Measurements from ENCODE around the gene DNMT3B.
"Not testable (repeated sequence)": the region's sequence is repeated elsewhere in the genome, so short reads cannot be mapped to it uniquely, and the experiment has no call there.

Gene DNMT3B

DNA sequence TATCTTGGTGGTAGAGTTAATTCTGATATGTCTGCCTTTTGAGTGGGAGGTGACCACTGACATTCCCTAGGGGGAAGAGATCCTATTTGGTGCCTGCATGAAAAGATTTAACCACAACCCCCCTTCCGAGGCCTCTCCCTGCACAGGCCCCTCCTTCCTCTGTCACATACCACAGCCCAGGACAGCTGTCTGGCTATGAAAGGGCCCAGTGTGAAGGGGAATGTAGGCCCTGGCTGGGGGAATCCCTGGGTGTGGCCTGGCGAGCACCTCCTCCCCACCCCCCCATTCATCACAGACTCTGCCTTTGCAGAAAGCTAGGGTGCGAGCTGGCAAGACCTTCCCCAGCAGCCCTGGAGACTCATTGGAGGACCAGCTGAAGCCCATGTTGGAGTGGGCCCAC is 30.1 kb downstream of the DNMT3B start:
- DNase-seq = no peak

DNA sequence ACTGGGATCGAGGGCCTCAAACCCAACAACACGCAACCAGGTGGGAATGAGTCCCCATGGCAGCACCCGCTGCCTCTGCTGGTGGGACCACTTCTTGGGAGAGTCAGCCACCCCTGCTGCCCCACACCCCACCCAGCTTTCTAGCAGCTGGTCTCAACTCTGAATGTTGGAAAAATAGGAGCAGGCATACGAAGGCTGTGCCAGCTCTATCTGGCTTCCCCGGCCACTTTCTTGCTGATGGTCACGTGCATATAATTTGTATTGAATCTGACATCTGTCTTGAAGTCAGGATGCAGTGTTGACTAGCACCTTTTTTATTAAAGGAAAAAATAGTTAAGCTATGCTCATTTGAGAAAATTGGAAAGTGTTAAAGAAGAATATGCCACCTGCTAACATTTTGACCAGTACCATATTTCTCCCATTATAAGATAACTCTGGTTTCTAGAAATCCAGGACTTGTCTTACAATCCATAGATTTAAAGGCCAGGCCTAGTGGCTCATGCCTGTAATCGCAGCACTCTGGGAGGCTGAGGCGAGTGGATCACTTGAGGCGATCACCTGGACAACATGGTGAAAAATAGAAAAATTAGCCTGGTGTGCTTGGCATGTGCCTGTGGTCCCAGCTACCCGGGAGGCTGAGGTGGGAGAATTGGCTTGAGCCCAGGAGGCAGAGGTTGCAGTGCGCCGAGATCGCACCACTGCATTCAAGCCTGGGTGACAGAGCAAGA is 30.7 kb downstream of the DNMT3B start:
- DNase-seq = no peak

DNA sequence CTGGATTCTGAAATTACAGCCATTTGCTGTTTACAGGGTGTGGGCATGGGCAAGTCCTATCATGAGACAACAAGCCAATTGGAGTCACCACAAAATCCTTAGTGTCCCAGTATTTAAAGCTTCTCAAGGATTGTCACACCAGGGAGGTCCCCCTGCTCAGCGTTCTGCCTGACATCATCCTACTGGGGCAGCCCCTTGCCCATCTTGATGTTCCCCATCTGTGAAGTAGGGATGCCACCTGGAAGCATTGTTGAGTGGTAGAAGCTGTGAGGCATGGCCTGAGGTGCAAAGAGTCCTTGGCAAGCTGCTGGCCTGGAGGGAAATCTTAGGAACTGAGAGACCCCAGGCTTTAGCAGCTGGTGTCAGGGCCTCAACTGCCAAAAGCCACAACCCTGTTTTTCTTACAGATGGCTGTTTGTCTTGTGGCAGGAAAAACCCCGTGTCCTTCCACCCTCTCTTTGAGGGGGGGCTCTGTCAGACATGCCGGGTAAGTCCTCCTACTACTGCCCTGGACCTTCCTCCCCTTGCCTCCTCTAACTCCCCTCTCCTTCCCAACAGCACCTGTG is 34.3 kb downstream of the DNMT3B start:
- no peak for DNase-seq

DNA sequence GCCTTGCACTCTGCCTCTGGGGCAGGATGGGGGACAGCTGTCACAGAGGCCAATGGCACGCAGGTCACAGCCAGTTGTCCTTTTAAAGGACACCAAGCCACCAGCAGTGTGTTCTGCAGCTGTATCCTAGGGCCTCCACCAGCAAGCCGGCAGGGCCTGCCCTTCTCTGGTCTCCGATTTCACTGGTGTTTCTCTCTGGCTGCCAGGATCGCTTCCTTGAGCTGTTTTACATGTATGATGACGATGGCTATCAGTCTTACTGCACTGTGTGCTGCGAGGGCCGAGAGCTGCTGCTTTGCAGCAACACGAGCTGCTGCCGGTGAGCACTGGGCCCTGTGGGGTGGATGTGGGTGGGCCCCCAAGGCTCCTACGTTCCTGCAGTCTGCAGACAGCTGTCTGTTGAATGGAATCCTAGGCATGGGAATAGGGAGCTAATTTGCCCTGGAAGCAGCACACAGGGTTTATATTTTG is 34.8 kb downstream of the DNMT3B start:
- no peak for DNase-seq

DNA sequence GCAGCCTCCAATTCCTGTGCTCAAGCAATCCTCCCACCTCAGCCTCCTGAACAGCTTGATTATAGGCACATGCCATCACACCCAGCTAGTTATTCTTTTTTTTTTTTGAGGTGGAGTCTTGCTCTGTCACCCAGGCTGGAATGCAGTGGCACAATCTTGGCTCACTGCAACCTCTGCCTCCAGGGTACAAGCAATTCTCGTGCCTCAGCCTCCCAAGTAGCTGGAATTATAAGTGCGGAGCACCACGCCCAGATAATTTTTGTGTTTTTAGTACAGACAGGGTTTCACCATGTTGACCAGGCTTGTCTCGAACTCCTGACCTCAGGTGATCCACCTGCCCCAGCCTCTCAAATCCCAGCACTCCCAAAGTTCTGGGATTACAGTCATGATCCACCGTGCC is 35.4 kb downstream of the DNMT3B start:
- not testable (repeated sequence) for DNase-seq

DNA sequence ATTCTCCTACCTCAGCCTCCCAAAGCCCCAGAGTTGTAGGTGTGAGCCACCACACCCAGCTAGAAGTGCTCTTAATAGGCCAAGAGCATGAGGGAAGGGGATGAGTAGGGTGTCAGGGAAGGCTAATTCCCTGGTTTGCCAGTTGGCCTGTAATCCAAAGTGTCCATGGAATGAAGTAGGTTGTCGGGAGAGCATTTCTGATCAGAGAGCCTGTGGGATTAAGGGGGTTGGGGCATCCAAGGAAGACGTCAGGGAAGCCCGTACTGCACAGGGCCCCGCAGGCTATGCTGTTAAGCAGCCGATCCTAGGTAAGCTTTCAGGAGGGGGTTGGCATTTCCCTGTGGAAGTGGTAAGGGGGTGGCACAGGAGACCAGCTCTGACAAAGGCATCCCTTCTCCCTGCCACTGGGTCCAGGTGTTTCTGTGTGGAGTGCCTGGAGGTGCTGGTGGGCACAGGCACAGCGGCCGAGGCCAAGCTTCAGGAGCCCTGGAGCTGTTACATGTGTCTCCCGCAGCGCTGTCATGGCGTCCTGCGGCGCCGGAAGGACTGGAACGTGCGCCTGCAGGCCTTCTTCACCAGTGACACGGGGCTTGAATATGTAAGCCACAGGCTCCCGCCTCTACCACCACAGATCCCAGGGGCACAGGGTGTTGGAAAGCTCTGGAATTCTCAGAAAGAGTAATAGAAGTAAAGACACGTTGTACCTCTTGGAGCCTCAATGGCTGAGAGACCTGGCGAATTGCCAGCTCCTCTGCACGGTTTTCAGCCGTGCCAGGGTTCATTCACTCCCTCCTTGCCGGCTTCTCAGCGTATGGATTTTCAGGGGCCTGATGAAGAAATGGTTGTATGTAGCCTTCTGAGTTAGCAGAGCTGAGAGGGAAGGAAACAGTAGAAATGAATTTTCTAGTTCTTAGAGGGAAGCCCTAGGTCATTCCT is 36.1 kb downstream of the DNMT3B start:
- DNase-seq = peak; percentile 65

DNA sequence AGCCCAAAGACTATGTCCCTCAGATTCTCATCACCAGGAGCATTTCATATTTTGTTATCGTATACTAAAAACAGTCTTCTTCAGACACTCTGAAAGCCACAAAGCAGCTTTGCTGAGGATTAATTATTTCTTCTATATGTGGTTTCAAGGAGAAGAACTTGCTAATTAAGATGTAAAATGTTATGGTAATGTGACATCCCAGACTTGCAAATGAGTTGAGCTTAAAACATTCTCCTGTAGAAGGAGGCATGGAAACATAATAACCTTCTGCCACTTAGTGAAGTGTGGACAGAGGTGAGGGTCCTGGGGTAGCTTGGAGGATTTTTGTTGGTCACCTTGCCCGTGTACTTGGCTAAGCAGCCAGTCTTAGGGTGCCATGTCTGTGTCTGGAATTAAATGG is 40.9 kb downstream of the DNMT3B start:
- DNase-seq = no peak

DNA sequence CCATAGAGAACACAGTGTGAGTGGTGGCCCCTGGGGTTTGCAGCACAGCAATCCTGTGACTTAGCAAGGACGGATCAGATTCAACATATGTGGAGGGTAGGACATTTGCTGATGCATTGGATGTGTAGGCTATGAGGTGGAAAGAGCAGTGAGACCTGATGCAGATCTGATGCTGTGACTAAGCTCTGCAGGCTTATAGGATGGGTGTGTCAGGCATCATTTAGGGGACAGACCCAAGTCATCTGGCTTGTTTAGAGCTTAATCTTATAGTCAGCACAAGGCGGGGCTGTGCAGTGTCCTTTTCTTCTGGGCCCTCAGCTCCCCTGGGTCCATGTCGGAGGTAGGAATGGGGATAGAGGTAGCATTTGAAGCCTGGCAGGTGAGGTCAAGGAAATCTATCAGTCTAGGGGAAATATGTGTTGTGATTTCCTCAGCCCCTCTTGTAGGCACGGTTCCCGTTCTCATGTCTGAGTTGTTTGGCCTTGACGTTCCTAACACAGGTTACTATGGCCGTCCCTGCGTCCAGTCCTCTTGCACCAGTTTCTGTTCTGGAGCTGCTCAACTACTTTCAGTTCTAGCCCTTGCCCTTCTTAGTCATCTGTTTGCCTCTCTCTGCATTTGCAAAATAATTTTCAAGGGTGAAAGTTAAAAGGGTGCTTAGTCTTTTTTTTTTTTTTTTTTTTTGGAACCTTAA is 42.0 kb downstream of the DNMT3B start:
- no peak for DNase-seq

DNA sequence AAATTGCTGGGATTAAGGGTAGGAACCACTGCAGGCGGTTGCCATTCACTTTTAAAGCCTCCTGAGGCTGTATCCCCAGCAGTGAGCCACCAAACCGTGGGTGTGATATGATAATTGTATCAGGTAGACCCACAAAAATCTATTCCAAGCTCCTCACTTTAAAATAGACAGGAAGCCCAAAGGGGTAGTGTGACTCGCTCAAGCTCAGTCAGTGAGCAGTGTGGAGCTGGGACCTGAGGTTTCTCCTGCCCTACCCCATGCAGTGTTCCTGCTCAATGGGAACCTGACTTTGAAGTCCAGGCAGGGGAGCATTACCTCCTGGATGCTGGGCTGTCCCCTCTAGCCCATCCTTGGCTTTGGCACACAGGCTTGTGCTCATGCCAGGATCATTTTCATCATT is 42.6 kb downstream of the DNMT3B start:
- DNase-seq = no peak

DNA sequence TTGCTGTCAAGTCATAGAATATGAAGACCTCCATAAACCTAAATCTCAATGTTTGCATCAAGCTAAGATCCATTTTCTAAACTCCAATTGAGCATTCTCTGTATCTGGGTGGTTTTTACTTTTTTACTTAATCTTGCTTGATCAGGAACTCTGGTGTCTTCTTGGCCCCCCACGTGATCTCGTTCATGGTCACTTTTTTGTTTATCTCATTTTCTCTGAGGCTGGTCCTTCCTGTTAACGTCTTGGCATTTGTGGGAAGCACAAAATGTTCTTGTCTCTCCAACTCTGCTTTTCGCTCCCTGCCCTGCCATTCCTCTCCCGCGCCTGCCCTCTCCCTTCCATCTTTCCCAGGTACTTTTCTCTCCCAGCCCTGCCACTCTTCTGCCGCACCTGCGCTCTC is 43.5 kb downstream of the DNMT3B start:
- no peak for DNase-seq

DNA sequence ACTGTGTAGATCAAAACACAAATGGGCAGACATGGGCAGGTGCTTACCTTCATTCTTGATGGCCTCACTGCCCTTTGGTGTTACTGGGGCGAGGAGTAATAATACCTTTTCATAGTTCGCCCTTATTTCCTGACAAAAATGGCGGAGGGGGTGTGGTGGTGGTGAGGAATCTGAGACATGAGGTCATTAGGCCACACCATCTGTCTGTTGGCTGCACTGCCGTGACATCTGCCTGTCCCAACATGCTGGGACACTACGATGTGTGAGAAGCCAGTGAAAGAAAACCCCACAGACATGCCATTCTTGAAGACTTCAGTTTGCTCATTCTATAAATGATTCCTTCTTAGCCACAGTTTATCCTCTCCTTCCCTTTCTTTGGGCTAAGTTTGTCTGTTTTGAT is 44.2 kb downstream of the DNMT3B start:
- no peak for DNase-seq

DNA sequence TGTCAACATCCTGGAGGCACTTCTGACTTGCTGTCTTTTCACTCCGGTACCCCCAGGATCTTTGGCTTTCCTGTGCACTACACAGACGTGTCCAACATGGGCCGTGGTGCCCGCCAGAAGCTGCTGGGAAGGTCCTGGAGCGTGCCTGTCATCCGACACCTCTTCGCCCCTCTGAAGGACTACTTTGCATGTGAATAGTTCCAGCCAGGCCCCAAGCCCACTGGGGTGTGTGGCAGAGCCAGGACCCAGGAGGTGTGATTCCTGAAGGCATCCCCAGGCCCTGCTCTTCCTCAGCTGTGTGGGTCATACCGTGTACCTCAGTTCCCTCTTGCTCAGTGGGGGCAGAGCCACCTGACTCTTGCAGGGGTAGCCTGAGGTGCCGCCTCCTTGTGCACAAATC is 45.5 kb downstream of the DNMT3B start:
- no peak for DNase-seq

DNA sequence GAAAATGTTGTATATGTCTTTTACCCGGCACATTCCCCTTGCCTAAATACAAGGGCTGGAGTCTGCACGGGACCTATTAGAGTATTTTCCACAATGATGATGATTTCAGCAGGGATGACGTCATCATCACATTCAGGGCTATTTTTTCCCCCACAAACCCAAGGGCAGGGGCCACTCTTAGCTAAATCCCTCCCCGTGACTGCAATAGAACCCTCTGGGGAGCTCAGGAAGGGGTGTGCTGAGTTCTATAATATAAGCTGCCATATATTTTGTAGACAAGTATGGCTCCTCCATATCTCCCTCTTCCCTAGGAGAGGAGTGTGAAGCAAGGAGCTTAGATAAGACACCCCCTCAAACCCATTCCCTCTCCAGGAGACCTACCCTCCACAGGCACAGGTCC is 46.3 kb downstream of the DNMT3B start:
- DNase-seq = no peak

DNA sequence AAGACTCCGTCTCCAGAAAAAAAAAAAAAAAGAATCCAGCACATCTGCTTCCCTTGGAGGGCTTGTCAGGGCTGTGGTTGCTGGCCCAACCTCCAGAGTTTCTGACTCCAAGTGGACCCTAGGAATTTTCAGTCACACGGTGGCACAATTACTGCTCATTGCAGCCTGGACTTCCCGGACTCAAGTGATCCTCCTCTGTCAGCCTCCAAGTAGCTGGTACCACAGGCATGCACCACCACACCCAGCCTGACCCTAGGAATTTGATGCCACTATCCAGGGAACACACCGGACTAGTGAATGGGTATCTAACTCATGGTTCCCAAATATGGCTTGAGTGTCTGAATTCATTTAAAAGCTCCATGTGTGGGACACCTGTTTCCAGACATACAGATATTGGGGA is 47.7 kb downstream of the DNMT3B start:
- DNase-seq = no peak

DNA sequence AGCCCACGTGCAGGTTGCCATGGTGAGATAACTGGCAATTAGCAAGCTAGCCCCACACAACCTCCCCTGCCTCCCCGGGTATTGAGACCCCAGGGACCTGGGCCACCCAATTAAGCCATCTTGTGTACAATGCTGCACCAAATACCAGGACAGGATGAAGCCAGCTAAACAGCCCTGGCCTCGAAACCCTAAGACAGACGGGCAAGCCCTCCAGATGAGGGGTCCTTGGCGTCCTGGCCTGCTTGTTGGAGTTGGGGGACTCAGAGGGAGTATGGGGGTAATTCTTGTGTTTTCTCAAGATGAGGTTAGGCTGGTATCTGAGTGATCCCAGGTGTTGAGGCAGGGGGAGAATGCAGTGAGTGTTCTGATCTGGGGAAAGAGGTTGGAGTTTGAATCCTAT is 48.8 kb downstream of the DNMT3B start:
- DNase-seq = no peak

DNA sequence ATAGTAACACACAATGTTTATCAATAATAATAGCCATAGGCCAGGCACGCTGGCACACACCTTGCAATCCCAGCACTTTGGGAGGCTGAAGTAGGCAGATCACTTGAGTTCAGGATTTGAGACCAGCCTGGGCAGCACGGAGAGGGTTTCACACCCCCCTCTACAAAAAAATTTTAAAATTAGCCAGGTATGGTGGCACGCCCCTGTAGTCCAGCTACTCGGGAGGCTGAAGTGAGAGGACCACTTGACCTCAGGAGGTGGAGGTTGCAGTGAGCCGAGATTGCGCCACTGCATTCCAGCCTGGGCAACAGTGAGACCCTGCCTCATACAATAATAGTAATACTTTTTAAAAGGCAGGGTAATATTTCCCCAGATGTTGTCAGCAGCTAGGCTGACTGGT is 49.7 kb downstream of the DNMT3B start:
- no peak for DNase-seq

DNA sequence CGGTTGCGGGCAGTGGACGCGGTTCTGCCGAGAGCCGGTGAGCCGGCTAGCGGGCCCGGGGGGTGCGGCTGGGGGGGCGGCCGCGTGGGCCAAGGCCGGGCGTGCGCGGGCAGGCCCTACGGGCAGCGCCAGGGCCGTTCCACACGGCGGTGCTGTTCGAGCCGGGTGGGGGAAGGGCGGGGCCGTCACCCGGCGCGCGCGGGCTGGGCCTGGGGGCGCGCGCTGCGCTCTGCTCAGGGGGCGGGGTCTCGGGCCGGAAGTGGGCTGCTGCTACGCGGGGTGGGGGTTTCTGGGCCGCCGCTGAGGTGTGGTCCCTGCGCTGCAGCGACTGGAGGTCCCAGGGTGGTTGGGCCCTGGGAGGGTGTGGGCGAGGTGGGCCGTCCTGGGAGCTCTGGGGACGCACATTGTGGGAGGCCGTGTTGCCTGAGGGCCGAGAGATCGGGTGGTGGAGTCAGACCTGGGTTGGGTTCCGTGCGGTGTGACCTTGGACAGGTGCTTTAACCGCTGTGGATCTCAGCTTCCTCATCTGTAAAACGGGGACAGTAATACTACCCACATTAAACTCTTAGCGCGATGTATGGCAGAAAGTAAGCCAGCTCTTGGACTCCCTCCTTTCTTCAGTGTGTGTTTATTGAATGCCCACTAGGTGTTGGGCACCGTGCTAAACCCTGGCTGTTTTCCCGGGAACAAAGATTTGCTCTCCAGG is 58.0 kb downstream of the DNMT3B start:
- peak; percentile 70 for DNase-seq

DNA sequence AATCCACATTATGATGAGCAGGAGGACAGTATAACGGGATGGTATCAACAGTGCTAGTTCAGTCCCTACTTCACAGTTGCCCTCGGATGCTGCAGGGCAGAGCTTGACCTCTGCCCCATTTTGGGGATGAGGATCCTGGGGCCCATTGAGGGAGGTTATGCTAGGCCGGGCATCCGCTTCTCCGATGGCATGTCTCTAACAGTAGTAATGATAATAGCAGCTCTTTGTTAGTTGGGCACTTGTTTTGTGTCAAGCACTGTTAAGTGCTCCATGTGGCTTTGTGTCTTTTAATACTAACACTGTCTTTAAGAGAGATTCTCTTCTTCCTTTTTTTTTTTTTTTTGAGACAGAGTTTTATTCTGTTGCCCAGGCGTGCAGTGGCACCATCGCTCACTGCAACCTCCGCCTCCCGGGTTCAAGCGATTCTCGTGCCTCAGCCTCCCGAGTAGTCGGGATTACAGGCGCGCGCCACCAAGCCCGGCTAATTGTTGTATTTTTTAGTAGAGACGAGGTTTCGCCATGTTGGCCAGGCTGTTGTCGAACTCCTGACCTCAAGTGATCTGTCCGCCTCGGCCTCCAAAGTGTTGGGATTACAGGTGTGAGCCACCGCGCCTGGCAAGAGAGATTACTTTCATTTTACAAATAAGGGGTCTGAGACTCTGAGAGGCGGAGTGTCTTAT is 58.7 kb downstream of the DNMT3B start:
- no peak for DNase-seq

DNA sequence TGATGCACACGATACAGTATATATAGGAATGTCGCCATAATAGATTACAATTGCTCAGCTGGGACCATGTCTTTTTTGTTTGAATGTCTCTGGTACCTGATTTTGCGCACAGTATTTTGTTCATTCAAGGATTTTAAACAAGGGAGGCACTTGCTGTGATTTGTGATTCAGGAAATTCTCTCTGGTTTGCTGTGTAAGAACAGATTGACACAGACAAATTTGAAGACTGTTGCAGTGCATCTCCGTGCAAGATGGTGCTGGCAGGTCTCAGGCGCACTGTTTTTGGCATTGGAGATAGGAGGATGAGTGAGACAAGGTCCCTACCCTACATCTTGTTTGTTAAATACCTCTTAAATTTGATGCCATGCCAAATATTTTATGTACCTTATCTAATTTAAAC is 60.0 kb downstream of the DNMT3B start:
- no peak for DNase-seq

DNA sequence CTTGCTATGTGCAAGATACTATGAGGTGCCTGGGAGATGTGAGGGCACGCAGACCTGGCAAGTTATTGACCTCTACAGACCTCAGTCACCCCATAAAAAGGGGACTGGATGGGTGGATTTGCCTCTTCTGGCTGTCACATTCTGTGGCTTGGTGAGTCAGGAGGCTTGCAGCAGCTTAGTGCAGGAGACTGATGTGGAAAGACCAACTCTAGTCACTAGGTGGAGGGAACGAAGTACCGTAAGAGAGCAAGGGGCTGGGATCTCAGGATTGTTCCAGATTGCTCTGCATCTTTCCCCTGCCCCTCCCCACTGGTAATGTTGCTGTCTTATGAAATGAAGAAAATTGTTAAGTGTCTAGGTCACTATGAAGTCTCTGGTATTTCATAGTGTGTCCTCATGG is 60.9 kb downstream of the DNMT3B start:
- no peak for DNase-seq

DNA sequence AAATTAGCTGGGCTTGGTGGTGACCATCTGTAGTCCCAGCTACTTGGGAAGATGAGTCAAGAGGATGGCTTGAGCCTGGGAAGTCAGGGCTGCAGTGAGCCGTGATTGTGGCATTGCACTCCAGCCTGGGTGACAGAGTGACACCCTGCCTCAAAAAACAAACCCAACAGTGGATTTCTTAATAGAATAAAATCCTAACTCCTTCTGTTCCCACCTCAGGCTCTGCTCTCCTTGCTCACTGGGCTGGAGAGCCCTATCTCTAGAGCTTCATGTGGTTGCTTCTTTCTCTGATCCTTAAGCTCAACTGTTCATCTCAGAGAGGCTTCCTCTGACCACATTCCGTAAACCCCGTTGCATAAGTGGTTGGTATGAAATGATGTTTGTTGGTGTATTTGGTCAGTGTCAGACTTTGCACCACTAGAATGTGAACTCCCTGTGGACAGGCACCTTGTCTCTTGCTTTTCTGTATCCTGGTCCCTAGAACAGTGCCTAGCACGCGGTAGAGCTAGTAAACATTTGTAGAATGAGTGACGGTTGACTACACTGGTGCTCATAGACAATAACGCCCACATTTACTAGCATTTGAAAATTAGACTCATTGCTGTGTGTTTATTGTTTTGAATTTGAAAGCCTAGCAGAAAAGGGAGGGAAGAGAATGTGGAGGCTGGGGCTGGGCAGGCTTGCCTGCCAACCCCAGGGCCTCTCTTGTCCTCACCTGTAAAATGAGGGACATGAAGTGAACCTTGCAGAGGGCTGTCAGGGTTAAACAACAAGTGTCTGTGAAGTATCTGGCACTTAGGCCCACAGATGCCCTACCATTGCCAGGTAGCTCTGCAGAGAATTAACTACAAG is 61.8 kb downstream of the DNMT3B start:
- DNase-seq = no peak
